NCI-H2227 (cell line): ENCODE data around the gene BCAS1.

ENCODE experiments used
- DNase-seq: peaks from one replicate; lab custom pipeline; 2025; ENCODE audit not compliant: unreplicated experiment; lab: John Stamatoyannopoulos, UW

The BCAS1 gene

DNA sequence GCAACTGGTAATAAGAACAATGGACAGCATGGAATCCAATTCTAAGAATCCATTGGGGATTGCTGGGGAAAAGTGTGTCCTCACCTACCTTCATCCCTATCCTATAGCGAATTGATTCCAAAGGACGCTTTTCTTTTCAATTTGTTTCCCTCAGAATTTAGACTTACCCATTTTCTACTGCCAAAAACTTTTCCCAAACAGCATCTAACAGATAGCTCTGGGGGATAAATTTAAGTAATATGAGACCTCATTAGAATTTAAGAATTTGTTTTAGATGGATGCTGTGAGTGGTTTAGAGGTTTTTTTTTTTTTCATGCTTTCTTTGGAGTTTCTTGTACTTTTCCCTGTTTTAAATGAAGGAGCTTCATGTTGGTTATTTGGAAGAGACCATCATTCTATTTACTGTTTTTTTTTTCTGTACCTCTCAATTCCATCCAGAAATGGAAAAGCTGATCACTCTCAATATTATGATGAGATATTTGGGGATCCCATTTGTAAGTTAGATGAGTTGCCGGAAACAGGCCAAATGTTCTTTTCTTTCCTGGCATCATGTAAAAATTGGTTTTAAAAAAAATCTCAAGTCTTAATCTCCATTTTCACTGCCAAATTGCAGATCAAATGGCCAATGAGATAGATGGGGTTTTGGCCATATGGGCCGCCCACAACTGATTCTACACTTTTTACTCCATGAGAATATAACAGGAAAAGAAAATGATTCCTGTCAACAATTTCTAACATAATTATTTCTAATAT is 105.7 kb downstream of the BCAS1 start:
- DNase-seq = no peak

DNA sequence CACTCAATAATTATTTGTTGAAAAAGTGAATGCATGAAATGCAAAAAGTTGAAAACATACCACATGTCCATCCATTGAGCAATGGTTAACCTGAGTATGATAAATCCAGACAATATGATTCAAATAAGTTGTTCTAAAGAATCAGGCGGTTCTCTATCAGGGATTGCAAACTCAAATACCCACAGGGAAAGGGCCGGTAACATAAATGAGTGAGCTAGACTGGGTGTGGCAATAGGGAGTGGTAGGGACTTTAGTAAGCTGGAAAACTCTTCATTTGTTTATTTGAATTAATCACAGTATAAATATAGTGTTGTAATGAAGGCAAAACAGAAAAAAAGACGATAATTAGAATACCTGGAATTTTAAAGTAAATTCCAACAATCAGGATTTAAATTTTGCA is 106.3 kb downstream of the BCAS1 start:
- DNase-seq = no peak

DNA sequence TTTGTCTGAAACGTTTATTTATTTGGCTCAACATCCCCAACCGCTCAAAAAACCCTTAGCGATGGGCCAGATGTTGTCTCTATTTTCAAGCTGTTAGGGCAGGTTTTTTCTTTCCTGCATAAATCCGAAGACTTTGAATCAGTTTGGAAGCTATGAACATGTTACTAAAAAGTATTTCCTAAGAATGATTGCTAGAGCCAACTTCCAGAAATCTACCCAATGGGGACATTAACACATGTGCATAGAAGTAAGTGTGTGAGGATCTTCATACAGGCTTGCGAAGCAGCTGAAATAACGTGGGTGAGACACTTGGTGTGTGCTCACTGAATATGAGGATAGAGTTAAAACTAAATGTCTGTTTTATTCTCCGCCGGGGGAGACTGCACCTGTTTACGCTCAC is 106.8 kb downstream of the BCAS1 start:
- no peak for DNase-seq

DNA sequence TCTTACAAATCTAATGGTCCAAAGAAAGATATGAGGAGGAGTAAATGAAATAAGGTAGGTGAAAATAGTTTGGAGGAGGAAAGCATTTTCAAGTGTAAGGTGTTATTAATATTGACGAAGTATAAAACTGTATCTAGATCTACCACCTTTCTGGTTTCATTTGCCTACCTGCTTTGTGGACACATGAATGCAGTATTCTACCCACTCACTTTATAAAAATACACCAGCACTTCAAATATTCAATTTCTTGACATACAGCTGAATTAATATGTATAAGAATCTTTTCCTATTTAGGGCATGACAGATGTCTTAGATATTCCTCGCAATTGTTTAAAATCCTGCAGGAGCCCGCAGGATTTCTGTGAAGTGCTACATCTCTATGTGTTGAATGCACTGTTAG is 108.0 kb downstream of the BCAS1 start:
- no peak for DNase-seq

DNA sequence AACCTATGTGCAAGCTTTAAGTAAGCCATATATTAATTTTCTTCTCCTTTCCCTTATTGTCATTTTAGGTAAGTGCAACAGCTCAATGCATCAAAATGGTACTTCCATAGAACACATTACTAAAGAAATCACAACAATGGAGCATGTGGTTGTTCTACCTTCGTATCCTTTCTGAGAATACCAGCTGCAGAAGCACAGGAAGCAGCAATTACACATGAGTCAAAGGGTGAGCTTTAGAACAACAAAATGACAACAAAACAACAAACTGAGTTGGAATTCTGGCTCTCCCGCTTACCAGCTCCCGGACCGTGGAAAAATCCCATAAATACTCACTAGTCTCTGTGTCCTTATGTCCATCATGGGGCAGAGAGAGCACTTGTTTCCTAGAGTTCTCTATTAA is 108.9 kb downstream of the BCAS1 start:
- no peak for DNase-seq

DNA sequence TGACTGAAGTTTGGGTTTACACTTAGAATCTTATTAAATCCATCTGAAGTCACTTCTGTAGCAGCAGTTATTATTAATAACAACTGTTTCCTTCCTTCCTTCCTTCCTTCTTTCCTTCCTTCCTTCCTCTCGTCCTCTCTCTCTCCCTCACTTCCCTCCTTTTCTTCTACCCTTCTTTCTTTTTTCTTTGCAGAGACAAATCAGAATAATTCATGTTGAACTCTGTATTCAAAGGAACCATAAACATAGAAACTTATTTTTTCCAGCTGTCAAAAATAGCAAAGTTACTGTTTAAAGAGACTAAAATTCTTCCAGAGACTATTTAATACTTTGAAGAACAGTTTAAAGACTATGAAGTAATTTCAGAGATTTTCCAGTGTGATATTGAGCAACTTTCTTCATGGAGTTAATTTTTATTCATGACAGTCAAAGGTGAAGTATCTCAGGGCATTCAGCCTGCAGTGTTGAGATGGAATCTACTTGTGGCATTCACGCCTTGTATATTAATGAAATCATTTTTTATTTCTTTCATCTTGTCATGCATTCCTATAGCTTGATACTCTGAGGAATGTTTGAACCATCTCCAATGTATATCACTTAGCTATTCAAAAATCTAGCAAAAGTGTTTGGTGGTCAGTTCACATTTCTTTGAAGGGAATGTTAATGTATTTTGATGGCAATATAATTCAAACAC is 109.7 kb downstream of the BCAS1 start:
- DNase-seq = no peak

DNA sequence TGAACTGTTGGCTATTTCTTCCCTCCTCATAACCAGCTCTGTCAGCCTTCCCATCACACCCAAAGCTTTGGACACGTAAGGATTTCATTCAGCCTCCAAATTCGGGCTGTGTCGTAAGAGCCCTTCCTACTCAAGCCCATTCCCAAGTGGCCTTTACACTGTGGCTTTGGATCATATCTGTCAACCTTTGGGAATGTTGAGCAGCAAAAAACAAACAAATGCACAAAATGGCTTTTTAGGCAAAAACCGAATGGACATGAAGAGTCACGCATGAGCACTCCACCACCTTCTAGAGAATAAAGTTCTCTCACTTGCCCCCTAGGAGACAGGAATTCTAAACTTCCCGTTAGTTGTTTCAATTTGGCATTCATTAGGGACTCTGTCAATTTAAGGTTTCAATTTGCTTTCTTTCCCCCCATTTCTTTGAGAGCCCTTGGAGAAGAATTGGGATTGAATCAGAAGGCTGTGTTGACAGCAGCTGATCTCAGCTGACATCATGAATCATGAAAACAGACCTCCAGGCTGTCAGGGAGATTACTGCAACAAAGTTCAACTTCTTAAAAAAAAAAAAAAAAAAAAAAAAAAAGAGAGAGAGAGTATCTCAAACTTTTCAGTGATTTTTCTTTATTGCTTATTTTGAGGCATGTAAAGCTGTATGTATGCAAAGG is 110.3 kb downstream of the BCAS1 start:
- no peak for DNase-seq

DNA sequence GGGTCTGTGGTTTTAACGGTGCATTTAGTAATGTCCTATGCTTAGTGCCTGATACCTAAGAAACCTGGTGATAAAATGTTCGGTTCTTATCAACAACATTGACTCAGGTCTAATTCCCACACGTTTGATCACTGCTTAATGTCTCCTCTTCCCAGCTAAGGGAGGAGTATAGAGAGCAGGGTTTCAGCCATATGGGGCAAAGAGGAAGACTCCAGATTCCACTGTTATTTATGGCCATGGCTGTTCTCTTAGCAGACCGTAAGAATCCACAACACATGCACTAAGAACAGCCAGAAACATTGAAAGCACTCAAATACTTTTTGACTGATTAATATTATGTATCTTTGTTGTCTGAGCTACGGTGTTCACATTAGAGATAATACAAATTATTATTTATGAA is 112.1 kb downstream of the BCAS1 start:
- DNase-seq = no peak

DNA sequence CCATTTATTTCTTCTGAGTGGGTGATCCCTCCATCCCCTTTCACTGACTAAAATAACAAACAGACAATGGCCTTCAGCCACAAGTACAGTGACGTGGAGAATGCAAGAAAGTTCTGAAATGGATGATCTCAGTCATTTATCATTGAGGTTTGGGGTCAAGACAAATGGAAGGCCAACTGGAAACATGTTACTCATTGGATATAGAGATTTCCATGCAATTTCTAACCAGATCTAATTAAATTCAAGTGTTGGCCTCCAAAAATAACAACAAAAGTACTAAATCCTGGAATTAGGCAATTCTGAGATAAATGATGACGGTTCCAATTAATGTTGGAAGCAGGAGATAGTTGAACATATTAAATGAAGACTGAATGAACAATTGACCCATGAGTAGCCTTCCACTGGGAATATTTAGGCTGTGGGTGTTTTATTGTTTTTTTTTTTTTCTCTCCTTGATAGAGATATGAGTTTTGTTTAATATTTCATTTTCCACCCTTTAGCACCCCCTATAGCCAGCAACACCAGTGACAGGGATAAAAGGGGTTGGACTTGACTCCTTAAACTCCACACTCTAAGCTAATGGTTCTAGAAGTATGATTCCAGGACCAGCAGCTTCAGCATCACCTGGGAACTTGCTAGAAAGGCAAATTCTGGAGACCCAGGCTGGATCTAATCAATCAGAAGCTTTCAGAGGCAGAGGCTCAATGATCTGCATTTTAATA is 112.8 kb downstream of the BCAS1 start:
- DNase-seq = no peak

DNA sequence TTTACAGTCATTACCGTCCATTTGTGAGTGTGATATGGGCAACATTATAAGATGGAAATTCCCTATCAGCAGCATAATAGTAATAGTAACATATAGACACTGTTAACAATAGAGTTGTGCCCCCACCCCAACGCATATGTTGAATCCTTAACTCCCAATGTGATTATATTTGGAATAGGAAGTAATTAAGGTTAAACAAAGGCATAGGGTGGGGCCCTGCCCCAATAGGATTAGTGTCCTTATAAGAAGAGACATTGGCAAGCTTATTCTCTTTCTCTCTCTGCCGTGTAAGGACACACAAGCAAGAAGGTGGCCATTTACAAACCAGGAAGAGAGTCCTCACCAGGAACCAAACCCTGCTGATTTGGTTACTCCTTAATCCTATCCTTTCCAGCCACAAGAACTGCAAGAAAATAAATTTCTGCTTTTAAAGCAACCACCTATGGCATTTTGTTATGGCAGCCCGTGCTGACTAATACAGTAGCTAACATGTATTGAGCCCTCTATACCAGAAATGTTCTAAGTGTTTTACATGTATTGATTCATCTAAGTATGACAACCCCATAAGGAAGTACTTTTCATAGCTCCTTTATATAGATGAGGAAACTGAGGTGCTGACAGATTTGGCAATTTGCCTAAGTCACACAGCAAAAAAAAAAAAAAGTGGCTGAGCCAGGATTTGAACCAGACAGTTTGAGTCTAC is 114.2 kb downstream of the BCAS1 start:
- no peak for DNase-seq

DNA sequence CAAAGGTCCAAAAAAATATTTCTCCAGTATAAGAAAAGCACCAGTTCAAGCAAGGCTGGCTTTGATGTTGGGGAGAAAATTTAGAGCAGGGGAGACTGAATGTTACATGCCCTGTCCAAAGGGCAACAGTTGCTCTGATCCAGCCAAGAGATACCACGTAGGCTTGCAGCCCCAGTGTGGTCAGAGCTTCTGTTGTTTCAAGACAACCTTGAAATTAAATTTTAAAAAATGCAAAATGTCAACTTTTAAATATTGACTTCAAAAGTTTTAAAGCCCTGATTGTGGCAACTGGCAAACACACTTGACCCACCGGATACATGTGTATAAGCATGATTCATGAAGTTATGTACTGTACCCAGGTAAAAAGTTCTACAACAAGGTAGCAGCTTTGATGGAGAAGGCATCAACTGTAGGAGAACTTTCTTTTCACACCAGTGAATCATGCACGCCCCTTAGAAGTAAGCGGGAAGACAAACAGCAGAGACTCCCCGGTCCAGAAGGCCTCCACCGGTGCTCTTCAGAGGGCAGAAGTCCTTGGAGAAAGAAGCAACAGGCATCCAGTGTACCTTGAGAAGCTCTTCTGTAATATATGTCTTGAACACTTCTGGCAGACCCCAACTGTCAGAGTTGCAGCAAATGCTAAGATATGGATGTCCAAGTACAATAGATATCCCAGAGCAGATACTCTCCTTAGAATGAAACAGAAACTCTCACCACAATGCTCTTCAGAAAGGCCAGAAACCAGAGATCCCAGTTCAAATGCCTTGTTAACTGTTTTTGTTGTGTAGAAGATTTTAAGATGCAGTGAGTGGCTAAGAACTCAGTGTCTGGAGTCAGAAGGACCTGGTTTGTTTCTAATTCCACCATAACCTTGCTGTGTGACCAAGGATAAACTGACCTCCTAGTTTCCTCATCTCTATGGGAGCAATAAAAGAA is 115.4 kb downstream of the BCAS1 start:
- DNase-seq = no peak

DNA sequence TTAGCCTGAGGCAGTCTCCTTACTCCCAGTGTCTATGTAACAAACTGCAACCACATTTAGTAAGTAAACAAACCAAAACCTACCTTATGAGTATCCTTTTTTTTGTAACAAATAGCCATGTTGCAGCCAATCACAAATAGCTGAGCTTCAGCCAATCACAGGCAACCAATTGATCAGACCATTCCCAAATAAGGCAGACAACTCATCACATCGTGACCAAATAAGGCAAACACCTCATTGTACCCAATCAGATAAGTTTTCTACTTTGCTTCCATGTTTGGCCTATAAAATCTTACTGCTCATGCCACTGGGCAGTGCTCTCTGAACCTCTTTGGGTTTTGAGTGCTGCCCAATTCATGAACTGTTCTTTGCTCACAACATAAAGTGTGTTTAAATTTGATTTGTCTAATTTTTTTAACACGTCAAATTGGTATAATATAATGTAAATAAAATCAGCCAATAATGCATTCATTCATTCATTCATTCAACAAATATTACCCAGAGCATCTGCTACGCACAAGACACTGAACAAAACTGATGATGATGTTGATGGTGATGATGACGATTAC is 117.8 kb downstream of the BCAS1 start:
- no peak for DNase-seq

DNA sequence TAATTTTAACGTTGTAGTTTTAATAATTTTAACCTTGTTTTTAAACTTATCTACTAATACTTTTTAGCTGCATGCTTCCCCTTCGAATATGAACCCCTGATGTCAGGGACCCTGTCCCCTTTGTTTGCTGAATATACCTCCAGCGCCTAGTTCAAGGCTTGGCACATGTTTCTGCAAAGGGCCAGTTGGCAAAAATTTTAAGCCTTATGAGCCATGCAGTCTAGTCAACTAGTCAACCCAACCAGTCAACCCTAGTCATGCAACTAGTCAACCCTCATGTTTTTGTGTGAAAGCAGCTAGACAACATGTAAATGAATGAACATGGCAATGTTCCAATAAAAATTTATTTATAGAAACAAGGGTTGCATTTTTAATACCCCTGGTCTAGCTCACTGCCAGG is 119.8 kb downstream of the BCAS1 start:
- DNase-seq = no peak

DNA sequence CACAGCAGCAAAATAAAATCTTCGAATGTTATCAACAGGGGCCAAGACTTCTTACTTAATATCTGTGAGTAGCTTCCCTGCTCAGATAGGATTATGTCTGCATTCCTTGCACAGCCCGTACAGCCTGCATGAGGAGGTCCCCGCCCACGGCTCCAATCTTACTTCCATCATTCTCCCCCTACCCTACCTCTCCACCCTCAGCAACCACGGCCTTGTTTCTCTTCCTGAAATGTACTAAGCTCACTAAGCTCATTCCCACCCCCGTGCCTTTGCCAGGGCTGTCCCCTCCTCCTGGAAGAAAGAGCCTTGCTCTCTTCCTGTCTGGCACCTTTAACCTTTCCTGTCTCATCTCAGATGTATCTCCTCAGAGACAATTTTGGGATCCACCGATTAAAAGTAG is 120.4 kb downstream of the BCAS1 start:
- DNase-seq = no peak

DNA sequence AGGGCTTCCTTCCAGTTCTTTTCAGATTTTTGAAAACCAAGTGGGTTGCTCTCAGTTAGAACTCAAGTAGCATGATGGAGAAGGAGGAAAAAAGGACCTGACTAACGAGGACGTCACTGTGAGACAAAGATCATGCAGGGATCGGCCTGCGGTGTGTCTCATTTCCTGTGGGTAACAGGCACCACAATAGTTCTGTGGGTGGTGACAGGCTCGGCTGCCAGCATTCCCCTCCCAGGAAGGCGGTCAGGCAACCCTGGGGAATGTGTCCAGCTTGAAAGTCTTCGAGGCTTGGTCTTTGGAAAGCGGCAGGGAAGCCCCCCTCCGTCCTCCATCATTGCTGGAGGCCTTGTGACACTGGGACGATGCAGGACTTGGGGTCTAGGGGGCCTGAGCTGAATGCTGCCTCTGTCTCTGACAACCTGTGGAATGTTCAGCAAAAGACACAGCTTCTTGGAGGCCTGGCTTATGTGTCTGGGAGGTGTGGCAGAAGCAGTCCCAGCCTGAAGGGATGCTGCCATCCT is 121.0 kb downstream of the BCAS1 start:
- no peak for DNase-seq

DNA sequence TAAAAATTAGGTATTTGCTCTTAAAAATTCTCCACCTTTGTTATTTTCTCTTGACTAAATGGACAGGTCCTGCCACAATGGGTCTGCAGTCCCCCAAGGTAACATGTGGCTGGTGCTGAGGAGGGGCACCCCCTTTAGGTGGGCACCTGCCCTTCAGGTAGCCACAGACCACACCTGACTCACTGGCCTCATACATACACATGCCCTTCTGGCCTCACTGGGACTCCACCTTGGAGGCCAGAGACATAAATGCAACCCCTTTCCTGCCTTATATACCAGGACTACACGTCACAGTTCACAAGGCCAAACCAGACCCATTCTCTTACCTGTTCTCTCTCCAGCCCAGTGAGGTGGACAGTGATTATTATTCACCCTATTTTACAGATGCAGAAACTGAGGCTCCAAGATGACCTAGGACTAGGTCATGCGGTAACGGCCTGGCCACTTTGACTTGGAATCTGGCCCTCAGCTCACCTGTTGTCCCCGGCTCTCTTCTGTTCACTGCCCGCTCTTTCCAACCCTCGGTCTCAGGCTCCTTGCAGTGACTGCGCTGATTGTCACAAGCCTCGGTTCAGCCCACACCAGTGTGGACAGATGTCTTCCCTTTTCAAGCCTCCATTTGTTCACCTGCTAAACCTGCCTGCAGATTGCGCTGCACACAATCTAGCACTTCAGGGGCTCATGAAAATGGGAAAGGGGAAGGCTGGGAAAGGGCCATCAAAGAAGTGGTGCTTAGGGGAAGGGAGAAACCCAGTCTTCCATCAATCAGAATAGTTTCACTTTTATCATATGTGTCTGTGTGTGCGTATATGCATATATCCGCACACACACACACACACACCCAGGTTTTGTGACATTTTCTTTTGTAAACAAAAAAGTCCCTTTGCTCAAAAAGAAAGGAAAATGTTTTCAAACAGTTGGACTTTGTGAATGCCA is 121.7 kb downstream of the BCAS1 start:
- DNase-seq = no peak

DNA sequence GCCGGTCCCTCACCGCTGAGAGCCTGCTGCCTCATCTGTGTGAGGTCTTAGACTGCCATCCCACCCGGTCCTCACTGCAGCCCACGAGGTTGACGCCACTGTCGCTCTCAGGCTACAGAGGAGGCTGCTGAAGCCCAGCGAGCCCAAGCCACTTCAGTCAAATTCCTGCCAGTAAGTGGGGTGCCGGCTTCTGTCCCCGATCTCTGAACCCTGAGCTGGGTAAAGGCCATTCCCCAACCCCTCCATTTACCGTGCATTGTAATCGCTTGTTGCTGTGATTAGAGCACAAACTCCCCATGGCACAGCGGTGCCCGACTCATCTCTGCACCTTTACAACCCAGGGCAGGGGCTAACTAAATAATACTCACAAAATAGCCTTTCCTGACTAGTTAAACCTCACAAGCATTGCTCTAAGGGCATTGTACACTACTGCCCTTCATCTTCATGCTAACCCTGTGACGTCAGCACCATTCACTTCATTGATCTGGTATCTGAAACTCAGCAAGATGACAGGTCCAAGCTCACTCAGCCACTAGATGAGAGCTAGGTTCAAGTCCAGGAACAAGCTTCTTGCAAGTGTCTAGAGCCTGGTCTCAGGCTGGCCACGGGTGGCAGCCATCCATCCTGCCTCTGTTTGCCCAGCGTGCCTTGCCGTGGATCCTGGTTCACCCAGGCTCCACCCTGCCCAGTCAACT is 122.7 kb downstream of the BCAS1 start:
- DNase-seq = no peak

DNA sequence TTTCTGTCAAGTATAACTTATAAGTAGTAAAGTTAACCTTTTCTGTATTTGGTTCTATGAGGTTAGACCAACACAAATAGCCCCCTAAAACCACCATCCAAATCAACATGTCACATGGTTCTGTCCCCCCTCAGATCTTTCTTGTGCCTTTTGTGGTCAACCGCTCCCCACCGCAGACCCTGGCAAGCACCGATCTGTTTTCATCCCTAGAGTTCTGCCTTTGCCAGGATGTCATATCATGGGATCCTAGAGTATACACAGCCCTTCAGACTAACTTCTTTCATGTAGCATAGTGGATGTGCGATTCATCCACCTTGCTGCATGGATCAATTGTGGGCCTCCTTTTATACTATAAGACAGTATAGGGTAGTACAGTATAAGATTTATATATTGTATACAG is 124.3 kb downstream of the BCAS1 start:
- no peak for DNase-seq
